Suppressor macrophage treated with lipopolysaccharide for 1 hour (primary cell): Measurements from ENCODE around the gene RAD52.
A peak's percentile ranks its signal among the peaks of the same experiment; 100 is the strongest.

Source experiments
- DNase-seq, 3 donors: peaks; one replicate each; pipeline ENCODE4 v3.0.0-alpha.2; 2020 to 2022

RAD52 gene

DNA sequence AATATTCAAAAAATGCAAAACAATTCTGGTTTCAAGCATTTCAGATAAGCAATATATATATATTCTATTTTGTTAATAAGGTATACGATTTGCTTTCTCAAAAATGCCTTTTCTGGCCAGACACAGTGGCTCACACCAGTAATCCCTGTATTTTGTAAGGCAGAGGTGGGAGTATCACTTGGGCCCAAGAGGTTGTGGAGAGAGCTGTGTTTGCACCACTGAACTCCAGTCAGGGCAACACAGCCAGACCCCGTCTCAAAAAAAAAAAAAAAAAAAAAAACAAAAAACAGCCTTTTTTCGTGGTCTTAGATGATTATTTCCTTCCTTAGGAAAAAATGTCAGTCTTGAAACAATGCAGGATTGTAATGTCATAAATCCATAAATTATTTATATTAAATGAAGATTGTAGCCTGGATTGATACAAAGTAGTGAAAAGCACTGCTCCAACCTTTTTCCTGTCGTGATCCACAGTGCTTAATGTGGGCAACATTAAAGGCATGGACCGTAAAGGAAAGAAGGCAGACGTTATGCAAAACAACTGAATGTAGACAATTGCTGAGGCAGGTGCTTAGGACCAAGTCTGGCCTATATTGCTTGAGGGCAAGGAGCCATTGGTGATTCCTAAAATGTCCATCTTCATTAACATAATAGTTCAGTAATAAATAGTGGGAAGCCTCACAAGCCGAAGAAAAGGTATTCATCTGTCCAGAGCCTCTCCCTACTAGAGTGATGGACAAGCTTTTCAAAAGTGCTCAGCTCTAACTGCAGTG lies 36.8 kb downstream of the RAD52 start:
- no peak for DNase-seq

DNA sequence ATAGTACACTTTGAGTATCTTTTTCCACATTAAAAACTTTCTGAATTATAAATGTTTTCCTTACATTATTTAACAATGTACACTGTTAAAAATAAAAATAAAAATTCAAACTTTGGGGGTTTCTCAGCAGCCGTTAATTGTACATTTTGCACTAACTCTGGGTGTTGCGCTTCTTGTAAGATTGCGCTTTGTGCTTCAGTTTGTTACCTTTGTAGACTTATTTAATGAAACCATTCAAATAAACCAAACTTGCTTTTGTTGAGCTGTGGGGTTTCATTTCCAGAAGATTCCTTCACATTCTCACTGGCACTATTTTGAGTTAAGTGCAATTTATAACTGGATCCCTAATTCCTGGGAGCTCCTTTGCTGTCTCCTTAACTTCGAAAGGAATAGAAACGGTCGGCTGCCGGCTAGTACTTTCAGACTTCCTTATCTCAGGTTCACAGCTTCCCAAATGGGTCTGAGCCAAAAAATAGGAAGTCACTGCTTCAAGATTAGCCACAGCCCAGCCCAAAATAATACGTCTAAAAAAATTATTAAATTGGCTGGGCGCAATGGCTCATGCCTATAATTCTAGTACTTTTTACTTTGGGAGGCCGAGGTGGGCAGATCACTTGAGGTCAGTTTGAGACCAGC lies 38.2 kb downstream of the RAD52 start:
- peak; percentile 47 to 55 (median 54) for DNase-seq

DNA sequence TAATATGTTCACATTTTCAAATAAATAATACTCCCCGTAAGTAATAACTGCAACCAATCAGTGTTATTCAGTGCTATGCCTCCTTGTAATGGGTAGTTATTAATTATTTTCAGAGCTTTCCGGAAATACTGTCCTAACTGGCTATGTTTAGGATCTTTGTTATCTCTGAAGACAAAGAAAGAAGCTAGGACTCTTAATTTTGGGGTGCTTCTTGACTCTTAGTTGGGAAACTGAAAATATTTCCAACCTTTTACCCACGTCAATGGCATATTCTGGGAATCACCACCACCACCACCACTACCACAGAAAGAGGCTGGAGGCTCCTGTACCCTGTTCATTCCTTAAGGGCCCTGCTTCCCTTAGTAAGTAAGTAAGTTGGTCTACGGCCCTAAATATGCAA lies 39.1 kb downstream of the RAD52 start:
- DNase-seq: no peak

DNA sequence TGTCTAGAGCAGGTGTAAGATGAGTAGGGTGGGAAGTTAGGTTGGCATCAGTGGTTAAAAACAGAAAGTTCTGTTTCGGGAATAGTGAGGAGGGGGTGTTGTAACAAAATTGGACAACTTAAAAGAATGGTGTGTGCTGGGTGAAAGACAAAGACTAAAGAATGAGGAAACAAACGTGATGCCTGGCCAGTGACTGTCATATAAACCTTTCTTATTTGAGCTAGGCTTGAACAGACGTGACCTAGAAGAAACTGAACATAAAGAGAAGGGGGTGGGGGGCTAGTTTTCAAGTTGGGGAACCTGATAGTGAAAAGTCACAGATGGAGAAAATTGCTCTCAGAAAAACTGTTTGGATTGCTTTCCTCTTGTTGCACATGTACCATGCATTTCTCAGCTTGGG lies 39.6 kb downstream of the RAD52 start:
- DNase-seq: no peak

DNA sequence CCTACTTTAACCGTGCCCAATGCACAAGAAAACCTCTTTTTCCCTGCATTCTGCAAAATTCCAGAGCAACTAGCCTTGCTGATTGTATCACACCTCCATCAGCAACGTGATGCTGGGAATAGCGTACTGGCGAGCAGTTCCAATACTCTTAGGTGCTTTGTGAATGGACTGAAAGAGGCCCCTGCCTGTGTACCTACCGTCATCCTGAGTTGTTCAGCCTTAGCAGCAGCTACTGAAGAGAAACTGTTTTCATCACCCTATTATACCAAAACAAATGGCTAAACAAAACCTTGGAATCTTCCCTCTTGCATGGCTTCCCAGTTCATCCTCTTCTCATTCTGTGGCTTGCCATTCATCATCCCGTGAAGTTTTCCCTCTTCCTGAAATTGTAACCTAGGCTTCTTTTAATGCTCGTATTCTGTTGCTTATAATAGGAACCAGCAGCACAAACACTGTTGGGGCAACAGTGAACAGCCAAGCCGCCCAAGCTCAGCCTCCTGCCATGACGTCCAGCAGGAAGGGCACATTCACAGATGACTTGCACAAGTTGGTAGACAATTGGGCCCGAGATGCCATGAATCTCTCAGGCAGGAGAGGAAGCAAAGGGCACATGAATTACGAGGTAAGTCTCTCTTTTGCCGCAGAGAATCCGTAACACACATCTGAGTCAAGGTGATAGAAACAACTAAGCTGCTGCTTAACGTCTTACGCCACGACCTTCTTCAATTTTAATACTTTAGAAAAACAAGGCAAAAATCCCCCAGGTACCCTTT lies 41.9 kb downstream of the RAD52 start:
- no peak for DNase-seq

DNA sequence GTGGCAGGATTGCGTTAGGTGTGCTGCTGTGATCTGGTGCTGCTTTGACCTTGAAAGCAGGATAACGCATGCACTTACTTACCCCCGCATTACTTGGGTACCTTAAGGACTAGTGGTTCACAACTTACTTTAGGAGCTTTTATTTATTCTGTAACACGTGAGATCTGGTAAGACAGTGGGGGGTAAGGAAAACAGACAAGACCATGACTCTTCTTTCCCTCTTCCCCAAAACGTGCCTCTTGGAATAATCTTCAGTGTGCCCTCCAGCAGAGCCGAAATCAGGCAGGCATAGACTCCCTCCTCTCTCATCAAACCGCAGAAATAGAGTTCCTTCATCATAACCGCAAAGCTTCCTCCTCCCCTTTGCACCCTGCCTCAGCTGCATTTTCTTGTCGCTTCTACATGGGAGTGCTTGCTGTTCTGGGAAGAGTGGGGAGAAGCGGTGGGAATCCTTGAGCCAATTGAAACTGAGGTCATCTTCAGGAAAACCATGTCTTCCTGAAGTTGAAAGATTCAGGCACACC lies 43.4 kb downstream of the RAD52 start:
- no peak for DNase-seq

DNA sequence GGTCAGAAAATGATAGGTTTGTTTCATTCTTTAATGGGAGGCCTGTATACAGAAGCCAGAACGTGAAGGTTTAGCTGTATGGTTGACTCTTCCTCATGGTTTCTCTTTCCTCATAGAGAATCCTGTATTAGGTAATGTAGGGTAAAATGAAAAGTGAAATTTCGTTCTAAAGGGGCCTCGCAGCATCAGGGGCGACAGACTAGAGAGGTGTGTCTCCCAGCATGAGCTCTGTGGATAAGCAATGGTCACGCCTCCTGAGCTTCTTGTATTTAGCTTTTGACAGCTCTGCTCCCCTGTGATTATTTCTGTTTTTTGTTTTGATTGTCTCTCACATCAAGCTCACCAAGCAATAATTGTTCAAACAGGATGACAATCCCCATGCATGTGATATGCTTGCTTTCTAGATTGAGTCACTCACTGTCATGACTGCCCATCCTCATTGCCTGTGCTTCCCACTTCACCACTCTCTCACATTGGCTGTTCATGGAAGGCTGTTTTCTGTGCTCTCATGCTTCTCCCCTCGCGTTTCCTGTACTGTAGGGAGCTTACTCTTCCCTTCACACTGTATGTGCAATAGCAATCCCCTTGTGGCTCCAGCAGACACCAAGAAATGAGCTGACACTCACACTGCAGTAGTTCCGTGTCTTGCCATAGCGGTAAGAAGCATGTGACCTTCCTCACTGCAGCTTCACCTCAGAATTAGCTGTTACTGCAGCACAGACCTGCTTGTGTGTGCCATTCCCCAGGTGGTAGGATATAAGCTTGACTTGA lies 44.0 kb downstream of the RAD52 start:
- DNase-seq: peak; percentile 45 to 66 (median 49)

DNA sequence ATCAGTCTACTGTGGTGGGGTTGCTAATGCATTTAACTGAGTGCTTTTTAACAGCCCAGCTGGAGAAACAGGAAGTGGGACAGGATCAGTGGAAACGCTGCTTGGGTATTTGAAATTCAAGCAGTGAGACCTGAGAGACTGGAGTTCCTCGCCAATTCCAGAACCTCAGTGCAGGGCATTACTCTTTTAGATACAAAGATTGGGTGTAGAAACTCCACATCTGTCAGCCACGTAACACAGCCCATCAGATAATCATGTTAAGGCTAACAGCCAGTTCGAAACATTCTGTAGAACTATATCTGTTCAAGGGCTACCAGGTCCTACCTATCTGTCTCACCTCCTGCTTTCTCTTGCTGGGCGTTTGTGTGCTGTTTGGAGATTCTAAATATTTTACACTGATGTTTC lies 45.5 kb downstream of the RAD52 start:
- peak in 1 of 3 donors; percentile 25 for DNase-seq

DNA sequence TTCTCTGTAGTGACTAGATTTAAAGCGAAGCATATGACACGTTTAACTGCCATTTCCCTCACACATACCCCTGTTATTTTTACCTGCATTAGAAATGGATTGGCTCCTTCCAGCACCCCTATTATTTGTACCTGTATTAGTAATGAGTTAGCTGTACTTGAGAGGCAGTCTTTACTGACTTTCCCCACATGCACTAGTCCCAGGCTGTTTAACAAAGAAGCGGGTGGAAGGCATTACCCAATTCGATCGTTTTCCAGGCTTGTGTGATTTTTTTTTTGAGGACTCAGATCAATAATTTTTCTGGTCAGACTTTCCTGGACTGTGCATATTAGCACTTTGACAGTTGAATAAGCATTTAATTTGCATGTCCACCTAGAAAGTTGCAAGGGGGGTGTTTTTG lies 46.4 kb downstream of the RAD52 start:
- DNase-seq: no peak

DNA sequence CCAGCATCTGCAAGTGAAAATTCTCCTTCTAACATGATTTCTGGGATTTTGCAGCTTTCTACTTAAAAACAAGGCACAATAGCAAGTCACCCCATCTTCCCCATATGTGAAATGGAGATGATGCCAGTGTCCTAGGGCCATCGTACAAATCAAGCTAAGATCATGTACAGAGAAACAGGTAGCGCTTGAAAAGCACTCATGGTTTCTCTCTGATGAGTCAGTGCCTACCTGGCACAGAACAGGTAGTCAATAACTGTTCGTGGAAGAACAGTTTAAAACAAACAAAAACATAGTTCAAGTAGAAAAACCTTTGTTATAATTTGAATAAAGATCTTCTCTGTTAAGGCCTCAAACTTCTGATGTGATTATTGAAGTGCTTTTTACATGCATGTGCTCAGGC lies 46.9 kb downstream of the RAD52 start:
- no peak for DNase-seq

DNA sequence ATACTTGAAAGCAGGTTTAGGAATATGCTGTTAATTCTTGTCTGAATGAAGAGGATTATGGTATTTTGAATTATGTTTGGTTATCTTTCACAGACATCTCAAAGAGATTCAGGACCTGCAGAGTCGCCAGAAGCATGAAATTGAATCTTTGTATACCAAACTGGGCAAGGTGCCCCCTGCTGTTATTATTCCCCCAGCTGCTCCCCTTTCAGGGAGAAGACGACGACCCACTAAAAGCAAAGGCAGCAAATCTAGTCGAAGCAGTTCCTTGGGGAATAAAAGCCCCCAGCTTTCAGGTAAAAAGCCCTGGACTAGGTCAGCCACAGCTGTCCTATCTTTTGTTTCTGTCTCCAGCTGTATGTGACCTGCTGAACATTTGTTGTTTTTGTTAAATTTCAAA lies 52.1 kb downstream of the RAD52 start:
- no peak for DNase-seq

DNA sequence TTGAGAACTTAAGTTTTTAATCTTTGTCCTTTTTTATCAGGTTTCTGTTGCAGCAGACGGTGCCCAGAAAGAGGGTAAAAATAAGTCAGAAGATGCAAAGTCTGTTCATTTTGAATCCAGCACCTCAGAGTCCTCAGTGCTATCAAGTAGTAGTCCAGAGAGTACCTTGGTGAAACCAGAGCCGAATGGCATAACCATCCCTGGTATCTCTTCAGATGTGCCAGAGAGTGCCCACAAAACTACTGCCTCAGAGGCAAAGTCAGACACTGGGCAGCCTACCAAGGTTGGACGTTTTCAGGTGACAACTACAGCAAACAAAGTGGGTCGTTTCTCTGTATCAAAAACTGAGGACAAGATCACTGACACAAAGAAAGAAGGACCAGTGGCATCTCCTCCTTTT lies 53.5 kb downstream of the RAD52 start:
- DNase-seq: no peak

DNA sequence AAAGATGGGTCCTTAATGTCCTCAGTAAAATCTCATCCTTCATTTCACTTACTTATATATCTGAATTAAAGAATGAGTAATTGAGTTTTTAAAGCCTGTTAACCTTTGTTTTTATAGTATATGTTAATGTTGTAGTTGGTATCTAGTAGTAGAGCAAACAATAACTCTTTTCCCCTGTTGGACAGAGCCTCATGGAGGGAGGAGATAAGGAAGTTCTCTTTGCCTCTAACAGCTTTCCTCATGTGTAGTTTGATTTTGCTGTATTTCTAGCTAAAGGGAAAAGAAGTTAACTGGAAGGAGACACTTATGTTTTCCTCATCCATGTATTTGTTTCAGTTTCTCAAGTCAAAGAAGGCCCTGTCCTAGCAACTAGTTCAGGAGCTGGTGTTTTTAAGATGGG lies 55.3 kb downstream of the RAD52 start:
- DNase-seq: no peak

DNA sequence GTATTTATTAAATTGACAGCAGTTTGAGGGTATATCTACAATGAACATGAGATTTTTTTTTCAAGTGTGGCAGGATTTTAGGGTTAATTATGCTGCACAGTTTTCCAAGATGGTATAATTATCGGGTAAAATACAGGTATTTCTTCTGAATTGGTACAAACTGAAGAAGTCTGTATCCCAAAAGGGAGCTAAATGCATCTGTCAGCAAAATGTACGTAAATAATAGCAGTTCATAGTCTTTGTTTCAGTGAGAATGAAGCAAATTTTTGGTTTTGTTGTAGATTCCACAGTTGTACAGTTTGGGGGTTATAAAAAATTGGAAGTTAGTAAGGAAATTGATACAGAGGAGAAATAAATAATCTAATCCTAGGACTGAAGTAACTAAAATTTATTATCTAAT lies 63.3 kb downstream of the RAD52 start:
- DNase-seq: no peak

DNA sequence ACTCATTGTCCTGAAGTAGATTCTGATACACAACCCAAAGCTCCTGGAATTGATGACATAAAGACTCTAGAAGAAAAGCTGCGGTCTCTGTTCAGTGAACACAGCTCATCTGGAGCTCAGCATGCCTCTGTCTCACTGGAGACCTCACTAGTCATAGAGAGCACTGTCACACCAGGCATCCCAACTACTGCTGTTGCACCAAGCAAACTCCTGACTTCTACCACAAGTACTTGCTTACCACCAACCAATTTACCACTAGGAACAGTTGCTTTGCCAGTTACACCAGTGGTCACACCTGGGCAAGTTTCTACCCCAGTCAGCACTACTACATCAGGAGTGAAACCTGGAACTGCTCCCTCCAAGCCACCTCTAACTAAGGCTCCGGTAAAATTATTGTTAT lies 63.8 kb downstream of the RAD52 start:
- no peak for DNase-seq

DNA sequence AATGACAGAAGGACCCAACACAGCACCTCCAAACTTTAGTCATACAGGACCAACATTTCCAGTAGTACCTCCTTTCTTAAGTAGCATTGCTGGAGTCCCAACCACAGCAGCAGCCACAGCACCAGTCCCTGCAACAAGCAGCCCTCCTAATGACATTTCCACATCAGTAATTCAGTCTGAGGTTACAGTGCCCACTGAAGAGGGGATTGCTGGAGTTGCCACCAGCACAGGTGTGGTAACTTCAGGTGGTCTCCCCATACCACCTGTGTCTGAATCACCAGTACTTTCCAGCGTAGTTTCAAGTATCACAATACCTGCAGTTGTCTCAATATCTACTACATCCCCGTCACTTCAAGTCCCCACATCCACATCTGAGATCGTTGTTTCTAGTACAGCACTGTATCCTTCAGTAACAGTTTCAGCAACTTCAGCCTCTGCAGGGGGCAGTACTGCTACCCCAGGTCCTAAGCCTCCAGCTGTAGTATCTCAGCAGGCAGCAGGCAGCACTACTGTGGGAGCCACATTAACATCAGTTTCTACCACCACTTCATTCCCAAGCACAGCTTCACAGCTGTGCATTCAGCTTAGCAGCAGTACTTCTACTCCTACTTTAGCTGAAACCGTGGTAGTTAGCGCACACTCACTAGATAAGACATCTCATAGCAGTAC lies 64.6 kb downstream of the RAD52 start:
- DNase-seq: no peak

DNA sequence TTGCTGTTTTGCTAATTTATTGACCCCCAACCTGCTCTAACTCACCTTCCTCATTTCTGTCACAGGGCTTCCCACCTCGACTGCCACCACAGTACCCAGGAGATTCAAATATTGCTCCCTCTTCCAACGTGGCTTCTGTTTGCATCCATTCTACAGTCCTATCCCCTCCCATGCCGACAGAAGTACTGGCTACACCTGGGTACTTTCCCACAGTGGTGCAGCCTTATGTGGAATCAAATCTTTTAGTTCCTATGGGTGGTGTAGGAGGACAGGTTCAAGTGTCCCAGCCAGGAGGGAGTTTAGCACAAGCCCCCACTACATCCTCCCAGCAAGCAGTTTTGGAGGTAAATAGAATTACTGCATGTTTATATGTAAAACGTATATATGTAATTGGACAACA lies 68.8 kb downstream of the RAD52 start:
- no peak for DNase-seq

DNA sequence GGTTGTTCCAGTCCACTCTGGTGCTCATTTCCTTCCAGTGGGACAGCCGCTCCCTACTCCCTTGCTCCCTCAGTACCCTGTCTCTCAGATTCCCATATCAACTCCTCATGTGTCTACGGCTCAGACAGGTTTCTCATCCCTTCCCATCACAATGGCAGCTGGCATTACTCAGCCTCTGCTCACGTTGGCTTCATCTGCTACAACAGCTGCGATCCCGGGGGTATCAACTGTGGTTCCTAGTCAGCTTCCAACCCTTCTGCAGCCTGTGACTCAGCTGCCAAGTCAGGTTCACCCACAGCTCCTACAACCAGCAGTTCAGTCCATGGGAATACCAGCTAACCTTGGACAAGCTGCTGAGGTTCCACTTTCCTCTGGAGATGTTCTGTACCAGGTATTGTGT lies 69.9 kb downstream of the RAD52 start:
- no peak for DNase-seq

DNA sequence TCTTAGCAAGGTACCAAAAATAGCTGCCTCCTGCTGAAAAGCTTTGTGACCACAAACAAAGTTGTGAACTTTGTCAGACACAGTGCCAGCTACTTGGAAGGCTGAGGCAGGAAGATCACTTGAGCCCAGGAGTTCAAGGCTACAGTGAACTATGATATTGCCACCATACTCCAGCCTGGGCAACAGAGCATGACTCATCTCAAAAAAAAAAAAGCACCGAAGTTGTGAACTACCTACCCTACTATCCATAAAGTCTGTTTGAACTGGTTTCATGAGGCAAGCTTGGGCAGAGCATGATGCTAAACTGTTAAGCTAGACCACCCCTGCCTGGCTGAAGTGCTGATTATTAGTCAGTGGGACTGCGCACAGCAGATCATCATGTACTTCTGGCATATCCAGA lies 75.5 kb downstream of the RAD52 start:
- DNase-seq: no peak

DNA sequence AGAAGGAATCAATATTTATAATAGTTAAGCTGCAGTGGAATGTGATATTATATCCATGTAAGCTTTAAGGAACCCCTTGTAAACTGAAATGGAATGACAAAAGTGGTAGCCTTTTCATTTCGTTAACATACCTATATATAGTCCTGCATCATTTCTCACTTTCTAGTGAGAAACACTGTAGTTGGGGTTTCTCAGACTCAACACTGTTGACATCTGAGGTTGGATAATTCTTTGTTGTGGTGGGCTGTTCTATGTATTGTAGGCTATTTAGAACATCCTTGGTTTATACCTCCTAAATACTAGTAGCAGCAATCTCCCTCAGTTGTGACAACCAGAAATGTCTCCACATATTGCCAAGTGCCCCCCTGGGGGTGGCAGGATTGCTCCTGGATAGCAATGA lies 79.1 kb downstream of the RAD52 start:
- DNase-seq: no peak

DNA sequence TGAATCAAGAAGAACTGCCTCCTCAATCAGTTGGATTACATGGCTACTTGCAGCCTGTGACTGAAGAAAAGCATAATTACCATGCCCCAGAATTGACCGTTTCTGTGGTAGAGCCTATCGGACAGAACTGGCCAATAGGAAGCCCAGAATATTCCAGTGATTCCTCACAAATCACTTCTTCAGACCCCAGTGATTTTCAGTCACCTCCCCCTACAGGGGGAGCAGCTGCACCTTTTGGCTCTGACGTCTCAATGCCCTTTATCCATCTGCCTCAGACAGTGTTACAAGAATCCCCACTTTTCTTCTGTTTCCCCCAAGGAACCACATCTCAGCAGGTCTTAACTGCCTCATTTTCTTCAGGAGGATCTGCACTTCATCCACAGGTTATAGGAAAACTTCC lies 80.8 kb downstream of the RAD52 start:
- DNase-seq: no peak

DNA sequence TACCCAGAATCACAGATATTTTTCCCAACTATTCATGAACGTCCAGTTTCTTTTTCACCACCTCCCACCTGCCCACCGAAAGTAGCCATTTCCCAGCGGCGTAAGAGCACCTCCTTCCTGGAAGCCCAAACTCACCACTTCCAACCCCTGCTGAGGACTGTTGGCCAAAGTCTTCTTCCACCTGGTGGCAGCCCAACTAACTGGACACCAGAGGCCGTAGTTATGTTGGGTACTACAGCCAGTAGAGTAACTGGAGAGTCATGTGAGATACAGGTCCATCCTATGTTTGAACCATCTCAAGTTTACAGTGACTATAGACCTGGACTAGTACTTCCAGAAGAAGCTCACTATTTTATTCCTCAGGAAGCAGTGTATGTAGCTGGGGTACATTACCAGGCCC lies 81.6 kb downstream of the RAD52 start:
- no peak for DNase-seq

DNA sequence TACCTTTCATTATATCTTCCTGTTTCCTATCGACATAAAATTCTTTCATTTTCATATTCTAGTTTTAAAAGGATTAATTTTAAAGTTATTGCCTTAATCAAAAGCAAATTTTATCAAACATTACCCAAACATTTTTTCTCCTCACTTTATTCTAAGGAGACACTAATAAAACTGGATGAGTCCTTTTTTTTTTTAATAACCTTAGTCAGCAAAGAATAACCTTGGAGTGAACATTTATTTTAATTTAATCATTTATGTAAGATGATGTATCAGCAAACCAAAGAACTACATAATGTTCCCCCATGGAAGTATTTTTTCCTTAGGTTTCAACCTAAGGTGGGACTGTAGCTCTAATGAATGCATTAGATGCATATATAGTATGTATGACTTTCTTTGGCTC lies 83.9 kb downstream of the RAD52 start:
- DNase-seq: no peak
